ENCODE measurements around the gene CIDEC.

DNA sequence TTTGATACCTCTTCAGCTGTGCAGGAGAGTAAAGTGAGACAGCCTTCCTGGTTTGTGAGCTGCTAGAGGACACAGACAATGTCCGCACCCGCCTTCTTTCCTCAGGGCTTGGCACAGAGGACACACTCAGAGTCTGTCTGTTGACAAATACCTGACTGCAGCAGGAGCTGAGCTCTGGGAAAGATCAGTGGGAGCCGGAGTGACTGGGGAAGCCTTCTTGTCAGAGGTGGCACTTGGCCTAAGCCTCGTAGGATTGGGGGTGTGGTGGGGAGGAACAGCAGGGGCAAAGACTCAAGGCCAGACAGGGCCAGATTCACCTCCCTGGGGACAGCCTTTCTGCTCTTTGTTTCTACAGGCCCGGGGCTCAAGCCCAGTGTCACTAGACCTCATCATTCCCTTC lies 33.5 kb upstream of the CIDEC start:
- no peak for TF ChIP-seq CTCF (IDR thresholded peaks at IDR 0.05)
- no peak for TF ChIP-seq POLR2A (IDR thresholded peaks at IDR 0.05)
